GM19397 (cell line): ENCODE data around the gene ARFRP1.

ENCODE experiments used
- ATAC-seq: cut with Tn5 transposase; IDR thresholded peaks from one replicate; pipeline ENCODE4 v1.9.1; 2021; ENCODE audit warnings: mild to moderate bottlenecking, moderate library complexity; ENCODE audit not compliant: unreplicated experiment

ARFRP1 gene

GRCh38 chr20:63744158-63744557 lies 36.4 kb upstream of the ARFRP1 start:
- ATAC-seq: no peak

- no peak for ATAC-seq
Observed at GRCh38 chr20:63743210-63743970, 35.6 kb upstream of the ARFRP1 start.

GRCh38 chr20:63742381-63743024 lies 34.7 kb upstream of the ARFRP1 start:
- ATAC-seq: no peak

GRCh38 chr20:63741676-63742380 lies 34.1 kb upstream of the ARFRP1 start:
- ATAC-seq: no peak

- no peak for ATAC-seq
Observed at GRCh38 chr20:63741354-63741675, 33.5 kb upstream of the ARFRP1 start.

- ATAC-seq: no peak
Observed at GRCh38 chr20:63740627-63741353, 33.0 kb upstream of the ARFRP1 start.

GRCh38 chr20:63740070-63740626 lies 32.4 kb upstream of the ARFRP1 start:
- ATAC-seq: peak; percentile 10

GRCh38 chr20:63739130-63740069 lies 31.6 kb upstream of the ARFRP1 start, which contains the start of gene SLC2A4RG:
SLC2A4RG (plus strand) TSS chr20:63739776; CDS start chr20:63739913, 137 bp downstream.
- peak; percentile 39 for ATAC-seq

- ATAC-seq: no peak
Observed at GRCh38 chr20:63738687-63739129, 30.9 kb upstream of the ARFRP1 start.

GRCh38 chr20:63737945-63738686 lies 30.3 kb upstream of the ARFRP1 start:
- ATAC-seq: no peak

- no peak for ATAC-seq
Observed at GRCh38 chr20:63737695-63737944, 29.8 kb upstream of the ARFRP1 start.

GRCh38 chr20:63736893-63737694 lies 29.3 kb upstream of the ARFRP1 start:
- no peak for ATAC-seq

- no peak for ATAC-seq
Observed at GRCh38 chr20:63735859-63736718, 28.3 kb upstream of the ARFRP1 start, which contains the start of gene LIME1. LIME1 (plus strand) TSS chr20:63736664; CDS start chr20:63737550, 886 bp downstream.

- ATAC-seq: no peak
Observed at GRCh38 chr20:63734946-63735858, 27.4 kb upstream of the ARFRP1 start.

- ATAC-seq: no peak
Observed at GRCh38 chr20:63734111-63734945, 26.6 kb upstream of the ARFRP1 start.
